Measurements from ENCODE around the gene LRRC49. TPM values are rescaled to one million over a fixed set of nuclear protein-coding genes. Genes with fewer than 3 reads are reported as not detected.
"Not testable (repeated sequence)": the region's sequence is repeated elsewhere in the genome, so short reads cannot be mapped to it uniquely, and the experiment has no call there.

The LRRC49 gene
- total and polyA plus RNA-seq, 5 donors, result 41.2 to 53.7 (median 48.3) TPM

GRCh38 chr15:70856884-70857561 lies 35.6 kb upstream of the LRRC49 start:
- H3K4me3 ChIP-seq (ENCODE audit: low read length), result no peak overlapping the region
- H3K27ac ChIP-seq (ENCODE audit: low read length), result peak overlapping the region; percentile 93
- H3K27me3 ChIP-seq (ENCODE audit: control insufficient read depth, insufficient read depth), result no peaks in the 10 kb centered on the region
- peak; percentile 86 to 91 for ATAC-seq
- H3K9me3 ChIP-seq (ENCODE audit: control insufficient read depth, low read length), result no peaks in the 10 kb centered on the region
- DNase-seq, result peak; percentile 83 to 89 (median 85)
- peaks cover 3% of the 10 kb centered on the region for H3K4me1 ChIP-seq (ENCODE audit: control insufficient read depth, insufficient read depth, low read length)
- intact Hi-C loops (cut with DNase I), result no loop called here
- WGBS, result 54% methylated on average over 5 of the region's 5 CpGs

- H3K27ac ChIP-seq (ENCODE audit: low read length), result no peak overlapping the region
- no peaks in the 10 kb centered on the region for H3K9me3 ChIP-seq (ENCODE audit: control insufficient read depth, low read length)
- H3K4me3 ChIP-seq (ENCODE audit: low read length), result no peak overlapping the region
- H3K27me3 ChIP-seq (ENCODE audit: control insufficient read depth, insufficient read depth), result no peaks in the 10 kb centered on the region
- ATAC-seq, result no peak
- peaks cover 1% of the 10 kb centered on the region for H3K4me1 ChIP-seq (ENCODE audit: control insufficient read depth, insufficient read depth, low read length)
- no peak for DNase-seq
- intact Hi-C loops (cut with DNase I), result no loop called here
- WGBS, result 80% methylated on average over 3 of the region's 3 CpGs
These were observed 34.9 kb upstream of the LRRC49 start for GRCh38 chr15:70857562-70858285.

GRCh38 chr15:70858614-70859321 lies 33.9 kb upstream of the LRRC49 start:
- H3K9me3 ChIP-seq (ENCODE audit: control insufficient read depth, low read length); H3K27me3 ChIP-seq (ENCODE audit: control insufficient read depth, insufficient read depth); intact Hi-C loops (cut with DNase I); H3K4me3 ChIP-seq (ENCODE audit: low read length); DNase-seq; ATAC-seq; H3K4me1 ChIP-seq (ENCODE audit: control insufficient read depth, insufficient read depth, low read length); H3K27ac ChIP-seq (ENCODE audit: low read length): not testable (repeated sequence)
- 92% methylated on average over 9 of the region's 9 CpGs for WGBS

GRCh38 chr15:70859322-70859908 lies 33.2 kb upstream of the LRRC49 start:
- Histone ChIP-seq H3K4me3 (ENCODE audit: low read length) (no peak overlapping the region), H3K9me3 (ENCODE audit: control insufficient read depth, low read length) (no peaks in the 10 kb centered on the region), H3K4me1 (ENCODE audit: control insufficient read depth, insufficient read depth, low read length) (peaks cover 1% of the 10 kb centered on the region), H3K27me3 (ENCODE audit: control insufficient read depth, insufficient read depth) (no peaks in the 10 kb centered on the region), H3K27ac (ENCODE audit: low read length) (no peak overlapping the region)
- intact Hi-C loops (cut with DNase I), result no loop called here
- no peak for ATAC-seq
- WGBS, result 82% methylated on average over 14 of the region's 14 CpGs
- peak in 1 of 3 donors; percentile 62 for DNase-seq

GRCh38 chr15:70859998-70860397 lies 32.6 kb upstream of the LRRC49 start:
- ATAC-seq (no peak), DNase-seq (no peak)
- H3K9me3 ChIP-seq (ENCODE audit: control insufficient read depth, low read length), result no peaks in the 10 kb centered on the region
- WGBS, result 88% methylated on average over 11 of the region's 11 CpGs
- intact Hi-C loops (cut with DNase I), result no loop called here
- H3K27ac ChIP-seq (ENCODE audit: low read length), result no peak overlapping the region
- H3K27me3 ChIP-seq (ENCODE audit: control insufficient read depth, insufficient read depth), result no peaks in the 10 kb centered on the region
- H3K4me1 ChIP-seq (ENCODE audit: control insufficient read depth, insufficient read depth, low read length), result no peaks in the 10 kb centered on the region
- no peak overlapping the region for H3K4me3 ChIP-seq (ENCODE audit: low read length)

GRCh38 chr15:70863450-70864218 lies 29.0 kb upstream of the LRRC49 start:
- intact Hi-C loops (cut with DNase I), result no loop called here
- Histone ChIP-seq H3K27me3 (ENCODE audit: control insufficient read depth, insufficient read depth) (no peaks in the 10 kb centered on the region), H3K9me3 (ENCODE audit: control insufficient read depth, low read length) (no peaks in the 10 kb centered on the region), H3K27ac (ENCODE audit: low read length) (peak overlapping the region; percentile 9), H3K4me3 (ENCODE audit: low read length) (no peak overlapping the region), H3K4me1 (ENCODE audit: control insufficient read depth, insufficient read depth, low read length) (peaks cover 4% of the 10 kb centered on the region)
- 62% methylated on average over 4 of the region's 4 CpGs for WGBS
- DNase-seq (peak in 2 of 3 donors; percentile 33 to 68), ATAC-seq (peak; percentile 66 to 81)

- Histone ChIP-seq H3K27ac (ENCODE audit: low read length) (peak overlapping the region; percentile 55), H3K4me3 (ENCODE audit: low read length) (no peak overlapping the region), H3K9me3 (ENCODE audit: control insufficient read depth, low read length) (no peaks in the 10 kb centered on the region), H3K27me3 (ENCODE audit: control insufficient read depth, insufficient read depth) (no peaks in the 10 kb centered on the region), H3K4me1 (ENCODE audit: control insufficient read depth, insufficient read depth, low read length) (peaks cover 4% of the 10 kb centered on the region)
- WGBS, result 75% methylated on average over 5 of the region's 5 CpGs
- ATAC-seq (no peak), DNase-seq (no peak)
- intact Hi-C loops (cut with DNase I), result no loop called here
These were observed 25.5 kb upstream of the LRRC49 start for GRCh38 chr15:70866982-70867641.

- H3K27me3 ChIP-seq (ENCODE audit: control insufficient read depth, insufficient read depth), result no peaks in the 10 kb centered on the region
- ATAC-seq (peak; percentile 70 to 88), DNase-seq (peak; percentile 55 to 75 (median 65))
- H3K4me3 ChIP-seq (ENCODE audit: low read length), result no peak overlapping the region
- H3K9me3 ChIP-seq (ENCODE audit: control insufficient read depth, low read length), result no peaks in the 10 kb centered on the region
- peaks cover 4% of the 10 kb centered on the region for H3K4me1 ChIP-seq (ENCODE audit: control insufficient read depth, insufficient read depth, low read length)
- intact Hi-C loops (cut with DNase I), result no loop called here
- WGBS, result 23% methylated on average over 6 of the region's 6 CpGs
- H3K27ac ChIP-seq (ENCODE audit: low read length), result peak overlapping the region; percentile 55
These were observed 24.6 kb upstream of the LRRC49 start for GRCh38 chr15:70867911-70868467.

- no peak overlapping the region for H3K4me3 ChIP-seq (ENCODE audit: low read length)
- no peak for DNase-seq
- no peak for ATAC-seq
- no peaks in the 10 kb centered on the region for H3K9me3 ChIP-seq (ENCODE audit: control insufficient read depth, low read length)
- intact Hi-C loops (cut with DNase I), result no loop called here
- no peaks in the 10 kb centered on the region for H3K27me3 ChIP-seq (ENCODE audit: control insufficient read depth, insufficient read depth)
- peaks cover 4% of the 10 kb centered on the region for H3K4me1 ChIP-seq (ENCODE audit: control insufficient read depth, insufficient read depth, low read length)
- WGBS, result 80% methylated on average over 3 of the region's 3 CpGs
- peak overlapping the region; percentile 27 for H3K27ac ChIP-seq (ENCODE audit: low read length)
These were observed 23.3 kb upstream of the LRRC49 start for GRCh38 chr15:70869346-70869745.

GRCh38 chr15:70870051-70870450 lies 22.6 kb upstream of the LRRC49 start:
- intact Hi-C loops (cut with DNase I), result loop anchor here in 1 of 4 donors (10.0 kb wide), 1 partner anchor 45 kb away; no protein-coding TSS in a partner anchor
- H3K4me1 ChIP-seq (ENCODE audit: control insufficient read depth, insufficient read depth, low read length), result peaks cover 4% of the 10 kb centered on the region
- no peak for DNase-seq
- H3K27ac ChIP-seq (ENCODE audit: low read length), result no peak overlapping the region
- no peaks in the 10 kb centered on the region for H3K9me3 ChIP-seq (ENCODE audit: control insufficient read depth, low read length)
- ATAC-seq, result no peak
- H3K27me3 ChIP-seq (ENCODE audit: control insufficient read depth, insufficient read depth), result no peaks in the 10 kb centered on the region
- H3K4me3 ChIP-seq (ENCODE audit: low read length), result no peak overlapping the region
